Type B pancreatic cell (in vitro differentiated cells): ENCODE data around the gene TUBG2. TPM values are rescaled to one million over a fixed set of nuclear protein-coding genes. Genes with fewer than 3 reads are reported as not detected.

Source experiments
- DNase-seq: peaks from one replicate; pipeline ENCODE4 v3.0.0; 2021; ENCODE audit warnings: mixed read lengths; ENCODE audit not compliant: unreplicated experiment; ENCODE audit errors: extremely low spot score
- H3K27ac Mint-ChIP-seq: 2 replicates; pipeline ENCODE4 v1.8.0; 2021; ENCODE audit warnings: mild to moderate bottlenecking, mixed read lengths
- H3K27me3 Mint-ChIP-seq: 2 replicates; pipeline ENCODE4 v1.8.0; 2021; ENCODE audit warnings: mixed read lengths
- H3K36me3 Mint-ChIP-seq: 2 replicates; pipeline ENCODE4 v1.8.0; 2021; ENCODE audit warnings: mixed read lengths
- H3K4me1 Mint-ChIP-seq: one replicate; pipeline ENCODE4 v1.8.0; 2021; ENCODE audit warnings: mixed read lengths; ENCODE audit not compliant: unreplicated experiment
- H3K4me3 Mint-ChIP-seq: 2 replicates; pipeline ENCODE4 v1.8.0; 2021; ENCODE audit warnings: mild to moderate bottlenecking, mixed read lengths
- H3K9me3 Mint-ChIP-seq: 2 replicates; pipeline ENCODE4 v1.8.0; 2021; ENCODE audit warnings: mixed read lengths
- CTCF ChIP-seq: fragments of 200-600 bp; sonication (generic); conservative IDR thresholded peaks from 2 replicates; pipeline ENCODE4 v1.5.0; 2021; ENCODE audit warnings: antibody characterized with exemption, mild to moderate bottlenecking
- total RNA-seq: library from RNA; stranded (reverse); gene quantifications from 2 replicates; pipeline ENCODE4 v1.2.1, GENCODE V29; 2021; ENCODE audit warnings: low replicate concordance

Gene TUBG2
- total RNA-seq, 1 donor from 2014 or later: 24.4 TPM

GRCh38 chr17:42682722-42683403, 23.8 kb downstream of the TUBG2 start:
- peak overlapping the region; percentile 72 for H3K27ac Mint-ChIP-seq

GRCh38 chr17:42683407-42684034, 24.4 kb downstream of the TUBG2 start:
- H3K9me3 Mint-ChIP-seq: no peaks in the 10 kb centered on the region
- peak overlapping the region; percentile 88 for H3K4me3 Mint-ChIP-seq
- peaks cover 19% of the 10 kb centered on the region for H3K27me3 Mint-ChIP-seq
- no peak for DNase-seq
- no peak overlapping the region for H3K27ac Mint-ChIP-seq
- no peak for TF ChIP-seq CTCF
- peaks cover 5% of the 10 kb centered on the region for H3K36me3 Mint-ChIP-seq
- H3K4me1 Mint-ChIP-seq: peaks cover 36% of the 10 kb centered on the region

More at GRCh38 chr17:42682722-42683403, 23.8 kb downstream of the TUBG2 start:
- Mint-ChIP-seq H3K4me1 (peaks cover 40% of the 10 kb centered on the region), H3K27me3 (peaks cover 19% of the 10 kb centered on the region), H3K9me3 (no peaks in the 10 kb centered on the region), H3K36me3 (peaks cover 5% of the 10 kb centered on the region), H3K4me3 (peak overlapping the region; percentile 88)
- no peak for DNase-seq
- TF ChIP-seq CTCF: no peak

- no peak for TF ChIP-seq CTCF
- Mint-ChIP-seq H3K4me3 (peak overlapping the region; percentile 36), H3K4me1 (peaks cover 27% of the 10 kb centered on the region), H3K27ac (peak overlapping the region; percentile 20), H3K36me3 (peaks cover 5% of the 10 kb centered on the region), H3K9me3 (no peaks in the 10 kb centered on the region), H3K27me3 (peaks cover 19% of the 10 kb centered on the region)
- no peak for DNase-seq
Observed at GRCh38 chr17:42684929-42685556, 26.0 kb downstream of the TUBG2 start.

GRCh38 chr17:42685831-42686230, 26.7 kb downstream of the TUBG2 start:
- H3K27me3 Mint-ChIP-seq: peaks cover 19% of the 10 kb centered on the region
- H3K9me3 Mint-ChIP-seq: no peaks in the 10 kb centered on the region
- H3K4me1 Mint-ChIP-seq: peaks cover 23% of the 10 kb centered on the region
- peak overlapping the region; percentile 36 for H3K4me3 Mint-ChIP-seq
- no peak for DNase-seq
- H3K36me3 Mint-ChIP-seq: peaks cover 5% of the 10 kb centered on the region
- no peak for TF ChIP-seq CTCF
- peak overlapping the region; percentile 20 for H3K27ac Mint-ChIP-seq

GRCh38 chr17:42686520-42687128, 27.5 kb downstream of the TUBG2 start:
- Mint-ChIP-seq H3K9me3 (no peaks in the 10 kb centered on the region), H3K4me3 (no peak overlapping the region), H3K4me1 (peaks cover 20% of the 10 kb centered on the region), H3K27ac (no peak overlapping the region), H3K36me3 (peaks cover 5% of the 10 kb centered on the region), H3K27me3 (peaks cover 19% of the 10 kb centered on the region)
- TF ChIP-seq CTCF: no peak
- DNase-seq: no peak
